ENCODE measurements around the gene TMED4. TPM values are rescaled to one million over a fixed set of nuclear protein-coding genes. Genes with fewer than 3 reads are reported as not detected.
A peak's percentile ranks its signal among the peaks of the same experiment; 100 is the strongest.
"Not testable (repeated sequence)": the region's sequence is repeated elsewhere in the genome, so short reads cannot be mapped to it uniquely, and the experiment has no call there.

The TMED4 gene
- total and polyA plus RNA-seq, 2 experiments from 2014 or later = 43.5 to 98.5 TPM

GRCh38 chr7:44599222-44599621 lies 17.2 kb upstream of the TMED4 start:
- Histone ChIP-seq H3K79me2 (replicated peaks; ENCODE audit: insufficient read depth) (no peaks in the 10 kb centered on the region), H4K20me1 (replicated peaks; ENCODE audit: insufficient read depth) (no peaks in the 10 kb centered on the region), H3K4me3 (no peak overlapping the region), H3K27ac (ENCODE audit: low read depth) (no peak overlapping the region), H3K4me2 (no peak overlapping the region), H3F3A (replicated peaks; ENCODE audit: low read depth) (no peaks in the 10 kb centered on the region), H3K27me3 (ENCODE audit: insufficient read depth) (no peaks in the 10 kb centered on the region), H3K4me1 (ENCODE audit: insufficient read depth) (no peaks in the 10 kb centered on the region), H2AFZ (no peak overlapping the region), H3K9me2 (ENCODE audit: insufficient read depth) (no peaks in the 10 kb centered on the region), H3K36me3 (ENCODE audit: insufficient read depth) (no peaks in the 10 kb centered on the region)
- H3K4me1 Mint-ChIP-seq = no peaks in the 10 kb centered on the region
- no peak overlapping the region for H3K4me3 Mint-ChIP-seq
- TF ChIP-seq EZH2phosphoT487 (IDR thresholded peaks at IDR 0.05; ENCODE audit: unreplicated experiment) = no peak
- DNase-seq (ENCODE audit: low spot score) (no peak), ATAC-seq (no peak)
- H3K36me3 Mint-ChIP-seq (ENCODE audit: low read depth) = no peaks in the 10 kb centered on the region
- H3K9me3 Mint-ChIP-seq = no peaks in the 10 kb centered on the region
- H3K27me3 Mint-ChIP-seq (ENCODE audit: insufficient read depth, low read depth, poor library complexity) = peaks cover 3% of the 10 kb centered on the region
- H3K27ac Mint-ChIP-seq = no peak overlapping the region

GRCh38 chr7:44597181-44597580 lies 15.2 kb upstream of the TMED4 start:
- not testable (repeated sequence) for H3K4me3 Mint-ChIP-seq; H3K36me3 ChIP-seq (ENCODE audit: insufficient read depth); H3K27ac Mint-ChIP-seq

GRCh38 chr7:44595934-44596635 lies 14.1 kb upstream of the TMED4 start:
- no peaks in the 10 kb centered on the region for H3K9me3 Mint-ChIP-seq
- no peak overlapping the region for H3K27ac Mint-ChIP-seq
- no peaks in the 10 kb centered on the region for H3K36me3 ChIP-seq (ENCODE audit: insufficient read depth)
- no peak overlapping the region for H3K4me3 Mint-ChIP-seq
- H3K4me3 ChIP-seq = no peak overlapping the region
- no peaks in the 10 kb centered on the region for H3F3A ChIP-seq (replicated peaks; ENCODE audit: low read depth)
- DNase-seq (ENCODE audit: low spot score) (no peak), ATAC-seq (no peak)
- no peak overlapping the region for H3K4me2 ChIP-seq
- H3K27ac ChIP-seq (ENCODE audit: low read depth) = no peak overlapping the region
- no peak for TF ChIP-seq CTCF (conservative IDR thresholded peaks at IDR 0.05; ENCODE audit: low read depth in 2 of 2)
- no peak for TF ChIP-seq NANOG (IDR thresholded peaks at IDR 0.05; ENCODE audit: borderline replicate concordance)
- TF ChIP-seq ETS1 (IDR thresholded peaks at IDR 0.05) = no peak
- peaks cover 7% of the 10 kb centered on the region for H3K27me3 Mint-ChIP-seq (ENCODE audit: insufficient read depth, low read depth, poor library complexity)
- no peaks in the 10 kb centered on the region for H3K4me1 Mint-ChIP-seq
- H3K27me3 ChIP-seq (ENCODE audit: insufficient read depth) = no peaks in the 10 kb centered on the region
- H3K9me2 ChIP-seq (ENCODE audit: insufficient read depth) = no peaks in the 10 kb centered on the region
- no peaks in the 10 kb centered on the region for H3K4me1 ChIP-seq (ENCODE audit: insufficient read depth)
- peak overlapping the region; percentile 47; the same call in 1 of the 2 replicates for H2AFZ ChIP-seq
- H4K20me1 ChIP-seq (replicated peaks; ENCODE audit: insufficient read depth) = no peaks in the 10 kb centered on the region
- H3K79me2 ChIP-seq (replicated peaks; ENCODE audit: insufficient read depth) = no peaks in the 10 kb centered on the region
- H3K36me3 Mint-ChIP-seq (ENCODE audit: low read depth) = no peaks in the 10 kb centered on the region

More at GRCh38 chr7:44597181-44597580, 15.2 kb upstream of the TMED4 start:
- H2AFZ ChIP-seq; H3K4me2 ChIP-seq; ATAC-seq; H3K4me1 ChIP-seq (ENCODE audit: insufficient read depth); H3K9me2 ChIP-seq (ENCODE audit: insufficient read depth); H3K4me3 ChIP-seq; H3K27ac ChIP-seq (ENCODE audit: low read depth); H3K79me2 ChIP-seq (replicated peaks; ENCODE audit: insufficient read depth); H4K20me1 ChIP-seq (replicated peaks; ENCODE audit: insufficient read depth); H3K36me3 Mint-ChIP-seq (ENCODE audit: low read depth); H3F3A ChIP-seq (replicated peaks; ENCODE audit: low read depth); H3K27me3 ChIP-seq (ENCODE audit: insufficient read depth); H3K9me3 Mint-ChIP-seq; DNase-seq (ENCODE audit: low spot score); H3K4me1 Mint-ChIP-seq; H3K27me3 Mint-ChIP-seq (ENCODE audit: insufficient read depth, low read depth, poor library complexity): not testable (repeated sequence)
